Effector CD8-positive, alpha-beta T cell (primary cell): ENCODE data around the gene SNX8.

ENCODE experiments used
- DNase-seq: peaks from one replicate; lab custom pipeline; 2025; lab: John Stamatoyannopoulos, UW

SNX8 gene

GRCh38 chr7:2243458-2243857 lies 70.8 kb downstream of the SNX8 start:
- DNase-seq, result no peak

GRCh38 chr7:2242541-2243429 lies 71.5 kb downstream of the SNX8 start:
- no peak for DNase-seq

GRCh38 chr7:2241580-2242540 lies 72.4 kb downstream of the SNX8 start, which contains the start of the genes MRM2 and NUDT1:
Gene MRM2, minus strand, starts transcription at chr7:2242205. Its CDS starts 36 bp downstream, at chr7:2242169.
Gene NUDT1, plus strand, starts transcription at chr7:2242226. Its CDS starts 2,349 bp downstream, at chr7:2244575.
- peak; percentile 55 for DNase-seq

GRCh38 chr7:2239242-2239641 lies 75.0 kb downstream of the SNX8 start:
- DNase-seq, result no peak

- no peak for DNase-seq
These were observed 77.1 kb downstream of the SNX8 start for GRCh38 chr7:2237109-2237602.

- DNase-seq, result no peak
These were observed 80.3 kb downstream of the SNX8 start for GRCh38 chr7:2233926-2234325.

GRCh38 chr7:2232766-2233520 lies 81.3 kb downstream of the SNX8 start, which contains the start of gene MAD1L1:
Gene MAD1L1, minus strand, starts transcription at chr7:2232945. Its CDS starts 2,812 bp downstream, at chr7:2230133.
- DNase-seq, result peak; percentile 86

GRCh38 chr7:2231992-2232765 lies 82.1 kb downstream of the SNX8 start:
- DNase-seq, result peak; percentile 29

- no peak for DNase-seq
These were observed 83.4 kb downstream of the SNX8 start for GRCh38 chr7:2230882-2231281.

- no peak for DNase-seq
These were observed 84.0 kb downstream of the SNX8 start for GRCh38 chr7:2230226-2230625.

GRCh38 chr7:2229467-2229866 lies 84.8 kb downstream of the SNX8 start:
- DNase-seq, result no peak

GRCh38 chr7:2228921-2229320 lies 85.3 kb downstream of the SNX8 start:
- no peak for DNase-seq

GRCh38 chr7:2227699-2228098 lies 86.5 kb downstream of the SNX8 start:
- no peak for DNase-seq

GRCh38 chr7:2225830-2226229 lies 88.4 kb downstream of the SNX8 start:
- no peak for DNase-seq

- no peak for DNase-seq
These were observed 88.9 kb downstream of the SNX8 start for GRCh38 chr7:2225336-2225735.

- no peak for DNase-seq
These were observed 89.3 kb downstream of the SNX8 start for GRCh38 chr7:2224934-2225333.

GRCh38 chr7:2224491-2224928 lies 89.7 kb downstream of the SNX8 start:
- DNase-seq, result no peak

GRCh38 chr7:2223321-2223720 lies 90.9 kb downstream of the SNX8 start:
- no peak for DNase-seq

- no peak for DNase-seq
These were observed 91.7 kb downstream of the SNX8 start for GRCh38 chr7:2222516-2222915.

GRCh38 chr7:2220954-2221353 lies 93.3 kb downstream of the SNX8 start:
- no peak for DNase-seq

GRCh38 chr7:2220506-2220905 lies 93.7 kb downstream of the SNX8 start:
- no peak for DNase-seq
